GM21619 (cell line): Measurements from ENCODE around the gene CKM.
"Not testable (repeated sequence)": the region's sequence is repeated elsewhere in the genome, so short reads cannot be mapped to it uniquely, and the experiment has no call there.

Source experiments
- ATAC-seq: cut with Tn5 transposase; IDR thresholded peaks from one replicate; pipeline ENCODE4 v1.9.1; 2021; ENCODE audit not compliant: unreplicated experiment

The CKM gene

GRCh38 chr19:45293682-45294081 lies 29.0 kb downstream of the CKM start:
- ATAC-seq, result no peak

- ATAC-seq, result no peak
Measured at GRCh38 chr19:45291834-45292233, 30.8 kb downstream of the CKM start.

DNA sequence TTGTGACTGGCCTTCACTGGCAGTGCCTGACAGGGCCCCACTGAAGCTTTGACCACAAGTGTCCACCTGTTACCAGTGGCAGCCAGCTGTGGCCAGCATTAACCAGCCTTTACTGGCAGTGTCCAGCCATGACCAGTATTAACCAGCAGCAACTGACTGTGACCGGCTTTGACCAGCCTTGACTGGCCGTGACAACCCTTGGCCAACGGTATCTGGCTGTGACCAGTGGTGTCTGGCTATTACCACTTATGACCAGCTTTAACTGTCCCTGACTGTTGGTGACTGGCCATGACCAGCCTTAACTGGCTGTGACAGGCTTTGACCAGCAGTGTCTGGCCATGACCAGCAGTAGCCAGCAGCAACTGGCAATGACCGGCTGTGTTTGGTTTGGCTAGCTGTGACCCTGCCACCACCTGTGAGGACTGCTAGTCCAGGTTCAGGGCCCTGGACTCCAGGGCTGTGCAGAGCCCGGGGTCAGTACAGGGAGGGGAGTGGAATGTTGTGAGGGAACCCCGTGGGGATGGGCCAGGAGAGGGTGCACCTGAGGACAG lies 32.2 kb downstream of the CKM start:
- ATAC-seq, result no peak

GRCh38 chr19:45283443-45284033 lies 39.1 kb downstream of the CKM start:
- no peak for ATAC-seq

DNA sequence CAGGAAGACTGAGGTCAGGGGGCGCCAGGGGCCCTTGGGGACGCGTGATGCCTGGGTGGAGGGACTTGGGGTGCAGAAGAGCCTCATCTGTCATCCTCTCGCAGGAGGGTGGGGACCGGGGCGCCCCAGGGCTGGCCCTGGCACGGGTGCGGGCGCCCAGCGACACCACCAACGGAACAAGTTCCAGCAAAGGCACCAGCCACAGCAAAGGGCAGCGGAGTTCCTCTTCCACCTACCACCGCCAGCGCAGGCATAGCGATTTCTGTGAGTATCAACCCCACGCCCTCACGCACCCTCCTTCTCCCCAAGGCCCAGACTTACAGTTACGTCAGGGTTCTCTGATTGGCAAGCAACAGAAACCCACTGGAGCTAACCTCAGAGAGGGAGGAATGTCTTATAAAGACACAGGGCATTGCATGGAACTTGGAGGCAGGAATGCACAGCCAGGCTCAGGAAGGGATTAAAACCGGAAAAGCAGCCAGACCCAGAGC lies 42.2 kb downstream of the CKM start:
- no peak for ATAC-seq

DNA sequence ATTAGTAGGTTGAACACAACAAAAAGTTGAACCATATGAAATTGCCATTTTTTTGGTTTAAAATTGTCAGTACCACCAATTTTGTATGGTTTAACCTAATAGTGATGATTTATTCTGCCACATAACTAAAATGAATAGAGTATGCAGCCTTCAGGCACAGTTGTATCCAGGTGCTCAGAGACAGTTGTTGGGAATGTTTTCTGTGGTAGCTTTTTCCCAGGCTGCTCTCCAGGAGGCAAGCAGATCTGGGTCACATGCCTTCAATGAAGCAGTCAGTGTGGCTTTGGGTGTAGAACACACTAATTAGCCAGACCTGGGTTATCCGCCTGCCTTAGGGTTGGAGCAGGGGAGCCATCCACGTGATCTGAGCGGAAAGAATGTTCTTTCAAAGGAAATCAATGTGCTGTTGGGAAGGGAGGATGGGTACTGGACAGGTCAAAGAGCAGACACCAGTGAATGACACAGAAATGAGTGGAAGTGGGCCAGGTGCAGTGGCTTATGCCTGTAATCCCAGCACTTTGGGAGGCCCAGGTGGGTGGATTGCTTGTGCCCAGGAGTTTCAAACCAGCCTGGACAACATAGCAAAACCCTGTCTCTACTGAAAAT lies 43.0 kb downstream of the CKM start:
- ATAC-seq, result no peak

DNA sequence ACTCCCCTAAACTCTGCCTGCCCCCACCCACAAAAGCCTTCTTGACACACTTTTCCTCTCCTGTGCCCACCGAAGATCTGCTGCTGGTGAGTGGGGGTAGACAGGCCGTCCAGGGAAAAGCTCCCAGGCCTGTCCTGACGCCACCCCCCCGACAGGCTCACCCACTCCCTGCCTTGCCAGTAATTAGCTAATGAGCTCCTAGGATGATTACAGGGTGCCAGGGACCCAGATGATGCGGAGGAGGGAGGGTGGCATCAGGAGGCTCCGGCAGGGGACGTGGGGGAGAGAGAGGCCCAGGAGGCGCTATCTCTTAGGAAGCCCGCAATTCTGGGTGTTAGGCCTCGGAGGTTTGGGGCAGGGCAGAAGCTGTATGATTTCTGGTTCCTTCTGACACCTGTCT lies 44.6 kb downstream of the CKM start:
- no peak for ATAC-seq

DNA sequence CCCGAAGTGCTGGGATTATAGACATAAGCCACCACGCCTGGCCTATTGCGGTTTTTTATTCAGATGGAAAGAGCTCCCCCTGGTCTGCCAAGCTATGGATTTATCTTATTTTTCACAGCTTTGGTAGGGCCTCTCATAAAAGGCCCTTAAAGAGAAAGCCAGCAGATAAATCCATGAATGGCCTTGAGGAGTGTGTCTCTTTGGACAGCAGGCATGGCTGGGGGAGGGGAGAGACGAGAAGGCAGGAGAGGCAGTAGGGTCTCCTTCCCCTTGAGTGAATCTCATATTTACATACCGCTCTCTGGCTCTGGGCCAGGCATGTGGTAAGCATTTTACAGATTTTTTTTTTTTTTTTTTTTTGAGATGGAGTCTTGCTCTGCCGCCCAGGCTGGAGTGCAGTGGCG lies 46.4 kb downstream of the CKM start:
- no peak for ATAC-seq

- no peak for ATAC-seq
Measured at GRCh38 chr19:45275370-45275971, 47.2 kb downstream of the CKM start.

- no peak for ATAC-seq
Measured at GRCh38 chr19:45273521-45273855, 49.2 kb downstream of the CKM start.

DNA sequence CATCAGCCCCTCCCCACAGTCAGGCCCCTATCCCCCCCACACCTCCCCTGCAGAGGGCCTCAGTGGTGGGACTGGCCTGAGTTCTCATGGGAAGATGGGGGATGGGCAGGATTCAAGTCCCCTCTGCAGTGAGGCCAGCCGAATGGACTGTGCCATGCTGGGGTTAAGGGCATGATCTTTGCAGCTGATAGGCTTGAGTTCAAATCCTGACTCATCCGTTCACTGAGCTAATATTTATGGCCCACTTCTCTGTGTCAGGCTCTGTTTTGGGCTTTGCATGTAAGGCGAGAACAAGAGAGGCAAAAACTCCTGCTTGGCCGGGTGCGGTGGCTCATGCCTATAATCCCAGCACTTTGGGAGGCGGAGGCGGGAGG lies 51.0 kb downstream of the CKM start:
- ATAC-seq, result no peak

DNA sequence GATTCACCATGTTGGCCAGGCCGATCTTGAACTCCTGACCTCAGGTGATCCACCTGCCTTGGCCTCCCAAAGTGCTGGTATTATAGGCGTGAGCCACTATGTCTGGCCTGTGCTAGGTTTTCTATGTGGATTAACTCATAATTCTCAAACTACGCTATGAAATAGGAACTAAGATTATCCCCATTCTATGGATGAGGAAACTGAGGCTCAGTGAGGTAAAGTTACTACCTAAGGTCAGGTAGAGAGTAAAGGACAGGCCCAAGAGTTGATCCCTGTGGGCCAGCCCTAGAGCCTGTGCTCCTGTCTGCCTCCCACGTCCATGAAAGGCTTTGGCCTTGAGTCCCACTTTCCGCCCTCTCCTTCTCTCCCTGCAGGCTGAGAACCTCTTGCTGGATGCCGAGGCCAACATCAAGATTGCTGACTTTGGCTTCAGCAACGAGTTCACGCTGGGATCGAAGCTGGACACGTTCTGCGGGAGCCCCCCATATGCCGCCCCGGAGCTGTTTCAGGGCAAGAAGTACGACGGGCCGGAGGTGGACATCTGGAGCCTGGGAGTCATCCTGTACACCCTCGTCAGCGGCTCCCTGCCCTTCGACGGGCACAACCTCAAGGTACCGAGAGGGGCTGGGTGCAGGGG lies 51.5 kb downstream of the CKM start:
- no peak for ATAC-seq

- not testable (repeated sequence) for ATAC-seq
Measured at GRCh38 chr19:45269939-45270338, 52.7 kb downstream of the CKM start.

DNA sequence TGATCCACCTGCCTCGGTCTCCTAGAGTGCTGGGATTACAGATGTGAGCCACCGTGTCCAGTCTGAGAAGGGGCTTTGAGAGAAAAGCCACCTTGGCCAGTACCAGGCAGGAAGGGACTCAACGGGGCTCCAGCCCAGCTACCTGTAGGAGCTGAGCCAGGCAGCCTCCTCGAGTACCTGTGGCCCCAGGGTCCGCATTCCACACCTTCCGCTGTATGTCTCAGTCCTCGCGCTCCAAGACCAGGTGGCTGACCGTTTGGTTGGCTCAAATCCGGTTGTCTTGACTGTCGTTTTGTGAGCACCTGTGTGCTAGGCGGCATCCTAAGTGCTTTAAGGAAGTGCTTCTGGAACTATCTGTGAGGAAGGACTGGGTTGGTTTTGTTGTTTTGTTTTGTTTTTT lies 55.4 kb downstream of the CKM start:
- ATAC-seq, result no peak

DNA sequence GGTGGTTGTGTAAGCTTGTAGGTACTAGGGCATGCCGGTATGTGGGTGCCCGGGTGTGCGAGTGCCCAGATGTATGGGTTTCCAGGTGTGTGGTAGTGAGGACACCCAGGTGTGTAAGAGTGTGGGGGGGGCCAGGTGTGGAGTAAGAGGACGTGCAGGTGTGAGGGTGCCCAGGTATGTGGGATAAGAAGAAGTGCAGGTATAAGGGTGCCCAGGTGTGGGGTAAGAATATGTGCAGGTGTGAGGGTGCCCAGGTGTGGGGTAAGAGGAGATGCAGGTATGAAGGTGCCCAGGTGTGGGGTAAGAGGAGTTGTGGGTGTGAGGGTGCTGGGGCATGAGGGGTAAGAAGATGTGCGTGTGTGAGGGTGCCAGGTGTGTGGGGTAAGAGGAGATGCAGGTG lies 57.3 kb downstream of the CKM start:
- ATAC-seq, result no peak

GRCh38 chr19:45264781-45265317 lies 57.8 kb downstream of the CKM start:
- ATAC-seq, result no peak

DNA sequence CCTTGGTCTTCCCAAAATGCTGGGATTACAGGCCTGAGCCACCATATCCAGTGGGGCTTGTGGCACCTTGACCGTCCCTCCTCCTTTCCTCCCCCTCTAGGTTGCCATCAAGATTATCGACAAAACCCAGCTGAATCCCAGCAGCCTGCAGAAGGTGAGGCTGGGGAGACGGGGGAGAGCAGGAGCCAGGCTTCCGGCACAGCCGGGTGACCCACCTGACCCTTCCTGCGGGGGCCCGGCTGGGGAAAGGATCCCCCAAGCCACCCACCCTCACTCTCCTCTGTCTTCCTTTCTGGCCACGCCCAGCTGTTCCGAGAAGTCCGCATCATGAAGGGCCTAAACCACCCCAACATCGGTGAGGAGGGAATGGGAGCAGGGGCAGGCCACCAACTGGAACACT lies 59.7 kb downstream of the CKM start:
- no peak for ATAC-seq

GRCh38 chr19:45262570-45262969 lies 60.1 kb downstream of the CKM start:
- no peak for ATAC-seq

DNA sequence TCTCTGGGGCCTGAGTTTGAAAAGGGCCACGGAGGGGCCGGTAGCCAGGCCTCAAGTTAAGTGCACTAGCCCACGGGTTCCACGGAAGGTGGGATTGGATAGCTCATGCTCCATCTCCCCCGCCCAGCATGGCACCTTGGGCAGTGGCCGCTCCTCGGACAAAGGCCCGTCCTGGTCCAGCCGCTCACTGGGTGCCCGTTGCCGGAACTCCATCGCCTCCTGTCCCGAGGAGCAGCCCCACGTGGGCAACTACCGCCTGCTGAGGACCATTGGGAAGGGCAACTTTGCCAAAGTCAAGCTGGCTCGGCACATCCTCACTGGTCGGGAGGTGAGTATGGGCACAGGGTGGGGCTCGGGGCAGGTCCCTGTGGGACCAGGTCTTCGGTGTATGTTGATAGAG lies 63.8 kb downstream of the CKM start:
- no peak for ATAC-seq

DNA sequence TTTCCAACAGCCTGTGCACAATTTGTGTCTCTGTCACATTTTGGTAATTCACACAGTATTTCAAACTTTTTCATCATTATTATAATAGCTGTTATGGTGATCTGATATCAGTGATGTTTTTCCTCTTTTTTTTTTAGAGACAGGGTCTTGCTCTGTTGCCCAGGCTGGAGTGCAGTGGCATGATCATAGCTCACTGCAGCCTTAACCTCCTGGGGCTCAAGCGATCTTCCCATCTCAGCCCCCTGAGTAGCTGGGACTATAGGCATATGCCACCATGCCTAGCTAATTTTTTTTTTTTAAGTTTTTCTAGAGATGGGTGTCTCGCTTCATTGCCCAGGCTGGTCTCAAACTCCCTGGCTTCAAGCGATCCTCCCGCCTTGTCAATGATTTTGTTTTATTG lies 65.8 kb downstream of the CKM start:
- no peak for ATAC-seq
